Central memory CD8-positive, alpha-beta T cell (primary cell): ENCODE data around the gene KAZN.

Experiments used
- ATAC-seq: fragments of 150-1000 bp; cut with Tn5 transposase; replicated peaks from 2 replicates; pipeline ENCODE4 v1.10.0; 2022; ENCODE audit warnings: mild to moderate bottlenecking, moderate FRiP score, moderate number of reproducible peaks; ENCODE audit not compliant: poor library complexity, severe bottlenecking; ENCODE audit errors: extremely low read depth
- DNase-seq, 2 donors: peaks; one replicate each; pipeline ENCODE4 v3.0.0; 2021; ENCODE audit warnings: low spot score in 2 of 2
- H3K27ac Mint-ChIP-seq: one replicate; pipeline ENCODE4 v1.8.0; 2022; ENCODE audit warnings: low read depth, mild to moderate bottlenecking, moderate library complexity, mixed read lengths
- H3K27me3 Mint-ChIP-seq: one replicate; pipeline ENCODE4 v1.8.0; 2022; ENCODE audit warnings: mixed read lengths
- H3K36me3 Mint-ChIP-seq: one replicate; pipeline ENCODE4 v1.8.0; 2022; ENCODE audit warnings: mild to moderate bottlenecking, moderate library complexity, mixed read lengths; ENCODE audit not compliant: insufficient read depth
- H3K4me1 Mint-ChIP-seq: one replicate; pipeline ENCODE4 v1.8.0; 2022; ENCODE audit warnings: mixed read lengths
- H3K4me3 Mint-ChIP-seq: one replicate; pipeline ENCODE4 v1.8.0; 2022; ENCODE audit warnings: mild to moderate bottlenecking, moderate library complexity, mixed read lengths
- H3K9me3 Mint-ChIP-seq: one replicate; pipeline ENCODE4 v1.8.0; 2022; ENCODE audit warnings: mixed read lengths

KAZN gene

GRCh38 chr1:14975119-14975518 lies 376.6 kb downstream of the KAZN start:
- ATAC-seq: no peak
- H3K4me3 Mint-ChIP-seq: no peak overlapping the region
- no peaks in the 10 kb centered on the region for H3K4me1 Mint-ChIP-seq
- H3K27me3 Mint-ChIP-seq: peaks cover 42% of the 10 kb centered on the region
- no peak overlapping the region for H3K27ac Mint-ChIP-seq
- H3K36me3 Mint-ChIP-seq: peaks cover 3% of the 10 kb centered on the region
- H3K9me3 Mint-ChIP-seq: no peaks in the 10 kb centered on the region
- DNase-seq: no peak

GRCh38 chr1:14976256-14976655 lies 377.8 kb downstream of the KAZN start:
- Mint-ChIP-seq H3K4me3 (no peak overlapping the region), H3K9me3 (no peaks in the 10 kb centered on the region)

GRCh38 chr1:14977338-14977931 lies 378.9 kb downstream of the KAZN start:
- ATAC-seq (no peak), DNase-seq (no peak)
- H3K4me3 Mint-ChIP-seq: no peak overlapping the region
- peaks cover 27% of the 10 kb centered on the region for H3K27me3 Mint-ChIP-seq
- no peak overlapping the region for H3K27ac Mint-ChIP-seq
- no peaks in the 10 kb centered on the region for H3K4me1 Mint-ChIP-seq
- peaks cover 3% of the 10 kb centered on the region for H3K36me3 Mint-ChIP-seq
- H3K9me3 Mint-ChIP-seq: no peaks in the 10 kb centered on the region

More at GRCh38 chr1:14976256-14976655, 377.8 kb downstream of the KAZN start:
- ATAC-seq (no peak), DNase-seq (no peak)
- Mint-ChIP-seq H3K4me1 (no peaks in the 10 kb centered on the region), H3K36me3 (peaks cover 3% of the 10 kb centered on the region), H3K27ac (no peak overlapping the region), H3K27me3 (peaks cover 33% of the 10 kb centered on the region)

- Mint-ChIP-seq H3K4me3 (no peak overlapping the region), H3K27ac (no peak overlapping the region), H3K27me3 (peaks cover 13% of the 10 kb centered on the region), H3K36me3 (peaks cover 3% of the 10 kb centered on the region), H3K9me3 (no peaks in the 10 kb centered on the region), H3K4me1 (no peaks in the 10 kb centered on the region)
- ATAC-seq (no peak), DNase-seq (no peak)
Measured at GRCh38 chr1:14980621-14981218, 382.2 kb downstream of the KAZN start.

GRCh38 chr1:14982029-14982428 lies 383.5 kb downstream of the KAZN start:
- H3K4me1 Mint-ChIP-seq: no peaks in the 10 kb centered on the region
- peaks cover 13% of the 10 kb centered on the region for H3K27me3 Mint-ChIP-seq
- DNase-seq (no peak), ATAC-seq (no peak)
- H3K27ac Mint-ChIP-seq: no peak overlapping the region
- no peak overlapping the region for H3K4me3 Mint-ChIP-seq
- peaks cover 3% of the 10 kb centered on the region for H3K36me3 Mint-ChIP-seq
- no peaks in the 10 kb centered on the region for H3K9me3 Mint-ChIP-seq

GRCh38 chr1:14983277-14983676 lies 384.8 kb downstream of the KAZN start:
- DNase-seq (no peak), ATAC-seq (no peak)
- H3K27me3 Mint-ChIP-seq: peaks cover 6% of the 10 kb centered on the region
- H3K36me3 Mint-ChIP-seq: no peaks in the 10 kb centered on the region
- H3K9me3 Mint-ChIP-seq: no peaks in the 10 kb centered on the region
- H3K4me3 Mint-ChIP-seq: no peak overlapping the region
- H3K27ac Mint-ChIP-seq: no peak overlapping the region
- no peaks in the 10 kb centered on the region for H3K4me1 Mint-ChIP-seq

GRCh38 chr1:14986168-14986567 lies 387.7 kb downstream of the KAZN start:
- Mint-ChIP-seq H3K27me3 (no peaks in the 10 kb centered on the region), H3K4me1 (no peaks in the 10 kb centered on the region), H3K9me3 (no peaks in the 10 kb centered on the region), H3K27ac (no peak overlapping the region), H3K36me3 (no peaks in the 10 kb centered on the region), H3K4me3 (no peak overlapping the region)
- DNase-seq: no peak
- no peak for ATAC-seq

GRCh38 chr1:14987829-14988603 lies 389.5 kb downstream of the KAZN start:
- Mint-ChIP-seq H3K9me3 (no peaks in the 10 kb centered on the region), H3K27ac (no peak overlapping the region), H3K36me3 (no peaks in the 10 kb centered on the region), H3K27me3 (peaks cover 9% of the 10 kb centered on the region), H3K4me1 (no peaks in the 10 kb centered on the region), H3K4me3 (no peak overlapping the region)
- DNase-seq (no peak), ATAC-seq (no peak)

GRCh38 chr1:14988636-14989035 lies 390.2 kb downstream of the KAZN start:
- DNase-seq (no peak), ATAC-seq (no peak)
- peaks cover 9% of the 10 kb centered on the region for H3K27me3 Mint-ChIP-seq
- H3K4me3 Mint-ChIP-seq: no peak overlapping the region
- no peaks in the 10 kb centered on the region for H3K36me3 Mint-ChIP-seq
- no peak overlapping the region for H3K27ac Mint-ChIP-seq
- H3K9me3 Mint-ChIP-seq: no peaks in the 10 kb centered on the region
- no peaks in the 10 kb centered on the region for H3K4me1 Mint-ChIP-seq

GRCh38 chr1:14989931-14990728 lies 391.6 kb downstream of the KAZN start:
- no peak overlapping the region for H3K27ac Mint-ChIP-seq
- no peaks in the 10 kb centered on the region for H3K4me1 Mint-ChIP-seq
- no peaks in the 10 kb centered on the region for H3K9me3 Mint-ChIP-seq
- DNase-seq (no peak), ATAC-seq (no peak)
- H3K4me3 Mint-ChIP-seq: no peak overlapping the region
- H3K36me3 Mint-ChIP-seq: no peaks in the 10 kb centered on the region
- H3K27me3 Mint-ChIP-seq: peaks cover 9% of the 10 kb centered on the region

GRCh38 chr1:14993414-14993813 lies 394.9 kb downstream of the KAZN start:
- Mint-ChIP-seq H3K4me1 (no peaks in the 10 kb centered on the region), H3K27me3 (peaks cover 19% of the 10 kb centered on the region), H3K36me3 (no peaks in the 10 kb centered on the region), H3K27ac (no peak overlapping the region), H3K9me3 (no peaks in the 10 kb centered on the region), H3K4me3 (no peak overlapping the region)
- ATAC-seq (no peak), DNase-seq (no peak)

- Mint-ChIP-seq H3K4me3 (no peak overlapping the region), H3K36me3 (no peaks in the 10 kb centered on the region), H3K27ac (no peak overlapping the region), H3K4me1 (no peaks in the 10 kb centered on the region), H3K9me3 (no peaks in the 10 kb centered on the region), H3K27me3 (peaks cover 19% of the 10 kb centered on the region)
- DNase-seq (no peak), ATAC-seq (no peak)
Measured at GRCh38 chr1:14994148-14994547, 395.7 kb downstream of the KAZN start.
